Ovary (tissue), 9 donors: ENCODE measurements around the gene CXCL9. TPM values are rescaled to one million over a fixed set of nuclear protein-coding genes. Genes with fewer than 3 reads are reported as not detected.
A peak's percentile ranks its signal among the peaks of the same experiment; 100 is the strongest.

ENCODE experiments used
- DNase-seq, 5 donors: peaks; one replicate each; pipeline ENCODE4 v3.0.0-alpha.2; 2019 to 2020
- H3K27ac ChIP-seq, 2 donors: fragments of 200-600 bp; one replicate each; pipeline versions ENCODE4 v1.5.1 to v1.8.0; 2019 to 2022
- H3K27me3 ChIP-seq: fragments of 200-600 bp; one replicate; pipeline ENCODE4 v1.8.0; 2022
- H3K36me3 ChIP-seq: fragments of 200-600 bp; sonication (generic); one replicate; pipeline ENCODE4 v1.5.1; 2019
- H3K4me1 ChIP-seq: one replicate; pipeline ENCODE4 v1.8.1; 2013; ENCODE audit warnings: mild to moderate bottlenecking, moderate library complexity; ENCODE audit not compliant: insufficient read depth
- H3K4me3 ChIP-seq: fragments of 200-600 bp; sonication (generic); one replicate; pipeline ENCODE4 v1.5.1; 2017
- H3K9me3 ChIP-seq, 2 donors: fragments of 200-600 bp in 1 of 2; sonication (generic) in 1 of 2; one replicate each; pipeline versions ENCODE4 v1.5.1 to v1.8.1; 2013 to 2019; ENCODE audit warnings: mild to moderate bottlenecking in 1 of 2, moderate library complexity in 1 of 2
- EP300 ChIP-seq: sonication (generic); formaldehyde crosslinking; IDR thresholded peaks from one replicate; pipeline ENCODE4 v1.6.1; 2017; ENCODE audit warnings: antibody characterized with exemption
- POLR2A ChIP-seq: fragments of 450-650 bp; IDR thresholded peaks from one replicate; pipeline ENCODE4 v1.6.1; 2017; ENCODE audit warnings: antibody characterized with exemption, mild to moderate bottlenecking, moderate library complexity
- WGBS, 3 donors: extraction: QIAGEN DNeasy Blood & Tissue Kit in 1 of 3; methylation state at CpG; one replicate each; pipeline versions ENCODE4 v1.1.5 to v1.1.7; 2013 to 2017; 5-methylcytosine and 5-hydroxymethylcytosine counted together
- intact Hi-C, 4 donors: fragments of 100-400 bp; cut with DNase I; formaldehyde crosslinking; loops; one replicate each; pipeline versions ENCODE4 v1.11.0 to v1.15.1; 2022 to 2023
- polyA plus RNA-seq, 2 donors: library from polyadenylated mRNA; stranded (reverse); fragments of 200-250 nt in 1 of 2; fragments of 350-450 nt in 1 of 2; fragmentation: Illumina TruSeq in 1 of 2; extraction: RNeasy Lipid Tissue Mini Kit (QIAGEN cat#74804) in 1 of 2; gene quantifications; one replicate each; pipeline ENCODE4 v1.2.3, GENCODE V29; 2013 to 2014
- total RNA-seq, 7 donors: library from RNA; depleted of rRNA in 2 of 7; stranded (reverse); fragments of >200 nt in 2 of 7; fragmentation: NEBNext Ultra II Directional in 3 of 7; extraction: Animal tissue kit (Norgen Biotek cat#: 25700) in 3 of 7; gene quantifications; one replicate each; pipeline versions ENCODE4 v1.1.0 to v1.2.4, GENCODE V29; 2016 to 2023
- TF ChIP-seq, protein P1 (sequence below), 3 donors: fragments of 450-650 bp in 2 of 3; fragments of 200-600 bp in 1 of 3; IDR thresholded peaks; one replicate each; pipeline versions ENCODE4 v1.5.1 to v1.8.0; 2016 to 2022; ENCODE audit warnings: antibody characterized with exemption in 3 of 3, mild to moderate bottlenecking in 1 of 3
- donor health status: DM: no; HTN: no; CAD: no; lungs with moderate emphysema.
- donor health status: DM: no; HTN: no; CAD: no.
- donor health status: Bipolar disorder and iron deficiency.
- donor health status: DM: yes; HTN: yes; CAD: no.
- donor health status: DM: no; HTN: no; CAD: no.
- donor health status: DM: yes; HTN: yes; CAD: no.

The CXCL9 gene
- total and polyA plus RNA-seq, 9 donors: 0.06 to 8.2 (median 0.20) TPM; not detected in 4

DNA sequence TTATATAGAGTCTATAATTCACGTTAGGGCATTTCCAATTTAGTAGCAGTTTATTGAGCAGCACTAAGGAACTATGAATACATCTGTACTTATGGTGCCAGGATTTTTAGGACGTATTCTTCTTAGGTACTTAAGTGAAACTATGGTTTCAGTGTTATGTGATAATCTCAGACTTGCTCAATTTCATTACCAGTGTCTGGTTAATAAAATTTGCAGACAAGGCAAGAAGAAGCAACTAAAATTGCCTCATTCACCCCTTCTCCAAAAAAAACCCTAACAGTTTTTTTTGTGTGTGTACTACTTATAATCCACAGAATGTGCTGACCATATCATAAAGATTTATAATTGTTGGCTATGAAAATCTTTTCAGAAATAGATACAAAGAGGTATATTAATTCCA, 22.0 kb upstream of the CXCL9 start:
- 67 to 76% (median 71%) methylated on average over 2 of the region's 2 CpGs for WGBS, 3 donors
- Histone ChIP-seq H3K27ac (no peak overlapping the region), H3K36me3 (no peaks in the 10 kb centered on the region), H3K4me1 (peaks cover 2% of the 10 kb centered on the region), H3K27me3 (no peaks in the 10 kb centered on the region), H3K4me3 (no peak overlapping the region), H3K9me3 (no peaks in the 10 kb centered on the region)
- DNase-seq: no peak
- intact Hi-C loops: no loop called here
- TF ChIP-seq EP300 (no peak), POLR2A (no peak)
- TF ChIP-seq, protein P1, sequence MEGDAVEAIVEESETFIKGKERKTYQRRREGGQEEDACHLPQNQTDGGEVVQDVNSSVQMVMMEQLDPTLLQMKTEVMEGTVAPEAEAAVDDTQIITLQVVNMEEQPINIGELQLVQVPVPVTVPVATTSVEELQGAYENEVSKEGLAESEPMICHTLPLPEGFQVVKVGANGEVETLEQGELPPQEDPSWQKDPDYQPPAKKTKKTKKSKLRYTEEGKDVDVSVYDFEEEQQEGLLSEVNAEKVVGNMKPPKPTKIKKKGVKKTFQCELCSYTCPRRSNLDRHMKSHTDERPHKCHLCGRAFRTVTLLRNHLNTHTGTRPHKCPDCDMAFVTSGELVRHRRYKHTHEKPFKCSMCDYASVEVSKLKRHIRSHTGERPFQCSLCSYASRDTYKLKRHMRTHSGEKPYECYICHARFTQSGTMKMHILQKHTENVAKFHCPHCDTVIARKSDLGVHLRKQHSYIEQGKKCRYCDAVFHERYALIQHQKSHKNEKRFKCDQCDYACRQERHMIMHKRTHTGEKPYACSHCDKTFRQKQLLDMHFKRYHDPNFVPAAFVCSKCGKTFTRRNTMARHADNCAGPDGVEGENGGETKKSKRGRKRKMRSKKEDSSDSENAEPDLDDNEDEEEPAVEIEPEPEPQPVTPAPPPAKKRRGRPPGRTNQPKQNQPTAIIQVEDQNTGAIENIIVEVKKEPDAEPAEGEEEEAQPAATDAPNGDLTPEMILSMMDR (IDR thresholded peaks at IDR 0.05): no peak

DNA sequence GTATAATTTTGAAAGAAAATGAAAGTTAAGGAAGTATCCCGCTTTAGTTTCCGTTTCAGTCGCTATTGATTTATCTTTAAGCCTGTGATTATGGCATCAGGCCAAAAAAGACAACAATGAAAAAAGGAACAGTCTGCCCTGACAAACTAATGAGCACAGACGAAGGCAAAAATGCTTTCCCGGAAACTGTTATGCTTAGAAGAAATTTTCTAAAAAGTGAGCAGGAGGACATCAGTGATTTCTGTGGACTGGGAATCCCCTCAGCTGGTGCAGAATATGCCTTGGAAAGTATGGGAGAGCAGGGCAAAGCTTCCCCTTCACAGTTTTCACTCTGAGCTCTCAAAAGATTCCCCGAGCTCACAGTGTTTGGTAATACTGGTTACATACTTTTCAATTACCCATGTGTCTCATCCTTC, 21.0 kb upstream of the CXCL9 start:
- Histone ChIP-seq H3K27me3 (no peaks in the 10 kb centered on the region), H3K36me3 (no peaks in the 10 kb centered on the region), H3K4me3 (peak overlapping the region; percentile 4), H3K4me1 (peaks cover 2% of the 10 kb centered on the region), H3K27ac (no peak overlapping the region), H3K9me3 (no peaks in the 10 kb centered on the region)
- TF ChIP-seq, protein P1 (IDR thresholded peaks at IDR 0.05): no peak
- TF ChIP-seq EP300 (no peak), POLR2A (no peak)
- 0 to 2% (median 1%) methylated on average over 6 of the region's 6 CpGs for WGBS, 3 donors
- intact Hi-C loops: no loop called here
- DNase-seq: no peak

DNA sequence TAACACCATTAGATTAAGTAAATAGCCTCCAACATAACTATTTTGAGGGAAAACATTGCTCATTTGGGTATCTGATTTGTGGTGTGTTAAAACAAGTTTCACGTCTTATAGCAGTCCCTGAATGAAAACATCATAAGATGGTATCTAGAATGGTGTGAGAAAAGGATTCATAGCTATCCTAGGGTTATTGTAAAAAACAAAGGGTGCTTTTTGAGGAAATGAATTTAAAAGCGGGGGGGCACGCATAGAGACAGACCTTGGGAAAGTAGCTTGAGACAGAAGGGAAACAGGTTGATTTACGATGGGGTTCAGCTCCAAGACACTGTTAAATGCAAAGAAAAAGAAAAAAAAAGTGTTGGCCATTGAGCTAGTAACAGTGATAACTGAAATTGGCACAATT, 16.8 kb upstream of the CXCL9 start:
- Histone ChIP-seq H3K36me3 (no peaks in the 10 kb centered on the region), H3K27ac (no peak overlapping the region), H3K27me3 (no peaks in the 10 kb centered on the region), H3K4me1 (peaks cover 2% of the 10 kb centered on the region), H3K9me3 (no peaks in the 10 kb centered on the region), H3K4me3 (no peak overlapping the region)
- TF ChIP-seq, protein P1 (IDR thresholded peaks at IDR 0.05): no peak
- TF ChIP-seq EP300 (no peak), POLR2A (no peak)
- intact Hi-C loops: no loop called here
- WGBS, 3 donors: 77 to 83% (median 78%) methylated on average over 4 of the region's 4 CpGs
- no peak for DNase-seq

DNA sequence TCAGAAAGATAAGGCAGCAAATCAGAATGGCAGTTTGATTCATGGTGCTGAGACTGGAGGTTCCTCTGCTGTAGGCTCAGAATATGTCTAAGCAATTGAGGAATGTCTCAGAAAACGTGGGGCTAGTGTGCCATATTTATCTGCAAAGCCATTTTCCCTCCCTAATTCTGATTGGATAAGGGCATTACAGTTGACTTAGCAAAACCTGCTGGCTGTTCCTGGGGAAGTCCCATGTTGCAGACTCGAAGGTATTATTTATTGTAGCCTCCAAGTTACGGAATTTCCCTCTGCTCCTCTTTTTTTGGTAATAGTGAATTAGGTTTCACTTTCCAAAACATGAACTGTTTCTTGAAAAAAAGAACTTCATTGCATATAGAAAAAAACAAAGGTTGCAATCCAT, 16.1 kb upstream of the CXCL9 start, which contains the start of gene CXCL10:
Gene CXCL10 (minus strand): TSS at position 109 of the 400 bp plus-strand sequence. CDS start 66 bp downstream, at position 43.
- WGBS, 3 donors: 6 to 12% (median 9%) methylated on average over 3 of the region's 3 CpGs
- no peaks in the 10 kb centered on the region for H3K9me3 ChIP-seq
- H3K27ac ChIP-seq: no peak within 1 kb of the TSS
- no peaks in the 10 kb centered on the region for H3K36me3 ChIP-seq
- intact Hi-C loops: no loop called here
- H3K4me3 ChIP-seq: no peak within 1 kb of the TSS
- no peaks in the 10 kb centered on the region for H3K4me1 ChIP-seq
- no peak for DNase-seq
- H3K27me3 ChIP-seq: no peaks in the 10 kb centered on the region
- TF ChIP-seq, protein P1 (IDR thresholded peaks at IDR 0.05): no peak
- TF ChIP-seq POLR2A (no peak), EP300 (no peak)
